Hepatocyte (in vitro differentiated cells): ENCODE data around the gene INS.

ENCODE experiments used
- CTCF ChIP-seq: fragments of 200-600 bp; sonication (generic); IDR thresholded peaks from 2 replicates; pipeline ENCODE4 v1.5.1; 2016; ENCODE audit warnings: antibody characterized with exemption, mild to moderate bottlenecking; ENCODE audit not compliant: poor library complexity
- EZH2 ChIP-seq: fragments of 200-600 bp; sonication (generic); IDR thresholded peaks from 2 replicates; pipeline ENCODE4 v1.6.1; 2016; ENCODE audit warnings: antibody characterized with exemption, mild to moderate bottlenecking, borderline replicate concordance

GRCh38 chr11:2198621-2199365, 37.8 kb upstream of the INS start:
- TF ChIP-seq CTCF (no peak), EZH2 (no peak)
